Measurements from ENCODE around the gene SAMHD1. TPM values are rescaled to one million over a fixed set of nuclear protein-coding genes. Genes with fewer than 3 reads are reported as not detected.

SAMHD1 gene
- total and polyA plus RNA-seq, 2 of the 13 experiments (the other 11 are each of a cell fraction or from before 2014, with no cell fraction given), result 16.9 to 43.5 TPM

DNA sequence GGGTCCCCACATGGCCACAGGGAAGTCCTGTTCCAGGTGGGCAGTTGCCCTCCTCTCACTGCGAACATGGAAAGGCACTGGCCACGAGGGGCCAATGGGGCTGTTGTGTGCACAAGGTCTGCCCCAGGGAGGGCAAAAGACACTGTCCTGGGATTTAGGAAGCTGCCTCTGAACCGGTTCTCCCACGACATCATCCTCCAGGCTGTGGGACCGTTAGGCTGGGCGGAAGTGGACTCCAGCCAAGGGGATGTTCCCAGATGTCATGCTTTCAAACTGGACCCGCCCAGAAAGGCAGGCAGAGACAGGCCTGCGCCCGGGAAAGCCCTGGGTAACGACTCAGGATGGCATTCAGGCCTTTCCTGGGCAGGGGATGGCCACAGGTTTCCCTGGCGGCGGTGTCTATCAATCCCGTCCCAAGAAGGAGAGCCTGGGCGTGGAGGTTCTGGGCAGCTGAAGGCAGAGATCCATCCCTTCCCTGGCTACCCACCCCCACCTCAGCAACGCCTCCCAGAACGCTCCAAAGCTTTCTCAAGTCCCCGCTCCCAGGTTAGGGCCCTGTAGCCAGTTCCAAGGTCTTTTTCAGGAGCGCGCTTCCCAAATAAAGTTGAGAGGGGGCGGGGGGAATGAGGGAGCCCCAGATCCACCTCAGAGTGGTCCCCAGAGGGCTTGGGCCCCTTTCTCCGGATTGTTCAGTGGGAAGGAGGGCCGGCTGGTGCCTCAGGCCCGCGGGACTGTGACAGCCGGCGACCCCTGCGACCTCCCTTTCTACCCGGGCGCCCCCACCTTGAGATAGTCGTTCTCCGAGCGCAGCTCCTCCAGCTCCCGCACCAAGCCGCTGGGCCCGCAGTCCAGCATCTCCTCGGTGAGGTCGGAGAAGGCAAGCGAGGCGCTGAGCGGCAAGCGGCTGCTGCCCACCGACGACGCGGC, 89.4 kb downstream of the SAMHD1 start (continued):
- TF ChIP-seq ZNF260 (CRISPR knock-in tag; IDR thresholded peaks at IDR 0.05; ENCODE audit: borderline replicate concordance, low read depth) (no peak), ZNF296 (CRISPR knock-in tag; conservative IDR thresholded peaks at IDR 0.05) (peak; percentile 79), MYC (CRISPR knock-in tag; IDR thresholded peaks at IDR 0.05; ENCODE audit: borderline replicate concordance) (peak; percentile 78; the same call in 1 of the 2 replicates), ZNF75D (CRISPR knock-in tag; IDR thresholded peaks at IDR 0.05; ENCODE audit: borderline replicate concordance) (0 out of 2 replicates have a peak, but pooled peaks have one; percentile 33), NFIB (CRISPR knock-in tag; IDR thresholded peaks at IDR 0.05; ENCODE audit: borderline replicate concordance) (no peak), YEATS4 (CRISPR knock-in tag; IDR thresholded peaks at IDR 0.05; ENCODE audit: borderline replicate concordance) (peak; percentile 46; the same call in 1 of the 2 replicates), FOXK2 (IDR thresholded peaks at IDR 0.05) (no peak), ZFP62 (CRISPR knock-in tag; IDR thresholded peaks at IDR 0.05) (no peak), DPF2 (CRISPR knock-in tag; IDR thresholded peaks at IDR 0.05; ENCODE audit: borderline replicate concordance, low read depth) (no peak), SATB2 (CRISPR knock-in tag; IDR thresholded peaks at IDR 0.05) (no peak), ZNF879 (CRISPR knock-in tag; IDR thresholded peaks at IDR 0.05) (no peak), ZNF788 (CRISPR knock-in tag; IDR thresholded peaks at IDR 0.05; ENCODE audit: borderline replicate concordance) (peak; percentile 73; the same call in 1 of the 2 replicates), IKZF1 (IDR thresholded peaks at IDR 0.05) (no peak), RAD21 (CRISPR knock-in tag; IDR thresholded peaks at IDR 0.05) (no peak), TAF15 (IDR thresholded peaks at IDR 0.05; ENCODE audit: low read depth, low read length, poor library complexity, severe bottlenecking) (peak; percentile 33), ZNF3 (CRISPR knock-in tag; IDR thresholded peaks at IDR 0.05) (no peak), ZNF432 (CRISPR knock-in tag; IDR thresholded peaks at IDR 0.05; ENCODE audit: borderline replicate concordance) (no peak)
- TF ChIP-seq, protein P1, sequence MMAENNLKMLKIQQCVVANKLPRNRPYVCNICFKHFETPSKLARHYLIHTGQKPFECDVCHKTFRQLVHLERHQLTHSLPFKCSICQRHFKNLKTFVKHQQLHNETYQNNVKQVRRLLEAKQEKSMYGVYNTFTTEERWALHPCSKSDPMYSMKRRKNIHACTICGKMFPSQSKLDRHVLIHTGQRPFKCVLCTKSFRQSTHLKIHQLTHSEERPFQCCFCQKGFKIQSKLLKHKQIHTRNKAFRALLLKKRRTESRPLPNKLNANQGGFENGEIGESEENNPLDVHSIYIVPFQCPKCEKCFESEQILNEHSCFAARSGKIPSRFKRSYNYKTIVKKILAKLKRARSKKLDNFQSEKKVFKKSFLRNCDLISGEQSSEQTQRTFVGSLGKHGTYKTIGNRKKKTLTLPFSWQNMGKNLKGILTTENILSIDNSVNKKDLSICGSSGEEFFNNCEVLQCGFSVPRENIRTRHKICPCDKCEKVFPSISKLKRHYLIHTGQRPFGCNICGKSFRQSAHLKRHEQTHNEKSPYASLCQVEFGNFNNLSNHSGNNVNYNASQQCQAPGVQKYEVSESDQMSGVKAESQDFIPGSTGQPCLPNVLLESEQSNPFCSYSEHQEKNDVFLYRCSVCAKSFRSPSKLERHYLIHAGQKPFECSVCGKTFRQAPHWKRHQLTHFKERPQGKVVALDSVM (CRISPR knock-in tag; IDR thresholded peaks at IDR 0.05), result no peak
- TF ChIP-seq, protein P2, sequence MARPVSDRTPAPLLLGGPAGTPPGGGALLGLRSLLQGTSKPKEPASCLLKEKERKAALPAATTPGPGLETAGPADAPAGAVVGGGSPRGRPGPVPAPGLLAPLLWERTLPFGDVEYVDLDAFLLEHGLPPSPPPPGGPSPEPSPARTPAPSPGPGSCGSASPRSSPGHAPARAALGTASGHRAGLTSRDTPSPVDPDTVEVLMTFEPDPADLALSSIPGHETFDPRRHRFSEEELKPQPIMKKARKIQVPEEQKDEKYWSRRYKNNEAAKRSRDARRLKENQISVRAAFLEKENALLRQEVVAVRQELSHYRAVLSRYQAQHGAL (CRISPR knock-in tag; IDR thresholded peaks at IDR 0.05; ENCODE audit: not compliant biosample characterization), result no peak
- TF ChIP-seq, protein P3, sequence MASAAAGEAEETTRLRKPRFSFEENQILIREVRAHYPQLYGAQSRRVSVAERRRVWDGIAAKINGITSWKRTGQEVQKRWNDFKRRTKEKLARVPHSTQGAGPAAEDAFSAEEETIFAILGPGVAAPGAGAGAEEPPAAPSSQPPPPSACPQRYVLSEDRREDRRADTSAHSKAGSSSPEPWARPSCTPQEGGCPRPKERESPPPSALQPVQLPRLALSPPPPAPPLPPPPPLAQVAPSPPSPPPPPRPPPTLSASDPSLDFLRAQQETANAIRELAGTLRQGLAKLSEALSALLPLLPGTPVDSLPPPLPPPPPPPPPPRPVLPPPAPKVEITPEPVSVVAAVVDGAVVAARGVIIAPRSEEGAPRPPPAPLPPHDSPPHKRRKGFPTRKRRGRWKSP (CRISPR knock-in tag; IDR thresholded peaks at IDR 0.05), result 0 out of 2 replicates have a peak, but pooled peaks have one; percentile 53
- TF ChIP-seq, protein P4, sequence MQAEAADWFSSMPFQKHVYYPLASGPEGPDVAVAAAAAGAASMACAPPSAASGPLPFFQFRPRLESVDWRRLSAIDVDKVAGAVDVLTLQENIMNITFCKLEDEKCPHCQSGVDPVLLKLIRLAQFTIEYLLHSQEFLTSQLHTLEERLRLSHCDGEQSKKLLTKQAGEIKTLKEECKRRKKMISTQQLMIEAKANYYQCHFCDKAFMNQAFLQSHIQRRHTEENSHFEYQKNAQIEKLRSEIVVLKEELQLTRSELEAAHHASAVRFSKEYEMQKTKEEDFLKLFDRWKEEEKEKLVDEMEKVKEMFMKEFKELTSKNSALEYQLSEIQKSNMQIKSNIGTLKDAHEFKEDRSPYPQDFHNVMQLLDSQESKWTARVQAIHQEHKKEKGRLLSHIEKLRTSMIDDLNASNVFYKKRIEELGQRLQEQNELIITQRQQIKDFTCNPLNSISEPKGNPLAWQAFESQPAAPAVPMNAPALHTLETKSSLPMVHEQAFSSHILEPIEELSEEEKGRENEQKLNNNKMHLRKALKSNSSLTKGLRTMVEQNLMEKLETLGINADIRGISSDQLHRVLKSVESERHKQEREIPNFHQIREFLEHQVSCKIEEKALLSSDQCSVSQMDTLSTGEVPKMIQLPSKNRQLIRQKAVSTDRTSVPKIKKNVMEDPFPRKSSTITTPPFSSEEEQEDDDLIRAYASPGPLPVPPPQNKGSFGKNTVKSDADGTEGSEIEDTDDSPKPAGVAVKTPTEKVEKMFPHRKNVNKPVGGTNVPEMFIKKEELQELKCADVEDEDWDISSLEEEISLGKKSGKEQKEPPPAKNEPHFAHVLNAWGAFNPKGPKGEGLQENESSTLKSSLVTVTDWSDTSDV (CRISPR knock-in tag; IDR thresholded peaks at IDR 0.05), result peak; percentile 38
- TF ChIP-seq, protein P5, sequence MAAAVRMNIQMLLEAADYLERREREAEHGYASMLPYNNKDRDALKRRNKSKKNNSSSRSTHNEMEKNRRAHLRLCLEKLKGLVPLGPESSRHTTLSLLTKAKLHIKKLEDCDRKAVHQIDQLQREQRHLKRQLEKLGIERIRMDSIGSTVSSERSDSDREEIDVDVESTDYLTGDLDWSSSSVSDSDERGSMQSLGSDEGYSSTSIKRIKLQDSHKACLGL (CRISPR knock-in tag; IDR thresholded peaks at IDR 0.05), result peak; percentile 36; the same call in 1 of the 2 replicates
